ENCODE data around the gene PNLIPRP2.

- TF ChIP-seq POLR2AphosphoS5 (IDR thresholded peaks at IDR 0.05) = no peak
- no peak for TF ChIP-seq CTCF (IDR thresholded peaks at IDR 0.05)
Observed at GRCh38 chr10:116685807-116686206, 65.1 kb downstream of the PNLIPRP2 start.

Data from esophagus muscularis mucosa (tissue), 3 donors.